ENCODE results near the gene COL4A4.
"Not testable (repeated sequence)": the region's sequence is repeated elsewhere in the genome, so short reads cannot be mapped to it uniquely, and the experiment has no call there.

Gene COL4A4

DNA sequence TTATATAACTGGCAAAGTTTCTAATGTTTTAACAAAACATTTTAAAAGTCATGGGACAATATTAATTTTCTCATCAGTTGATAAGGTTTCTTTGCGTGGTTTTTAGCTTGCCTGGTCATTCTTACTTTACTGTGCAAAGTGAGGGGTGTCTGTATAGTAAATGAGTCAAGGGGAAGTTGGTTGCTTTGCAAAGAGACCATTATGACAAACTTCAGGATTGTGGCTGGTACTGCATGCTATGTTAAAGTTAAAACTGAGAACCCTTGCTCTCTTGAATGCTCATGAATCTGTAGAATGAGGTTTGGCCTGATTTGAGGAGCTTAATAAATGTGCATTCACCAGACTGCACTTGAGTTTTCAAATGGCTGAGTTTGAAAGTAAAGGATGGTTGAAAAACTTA lies 47.0 kb downstream of the COL4A4 start:
- ATAC-seq (replicated peaks) = peak in 1 of 2 donors; percentile 72
- Mint-ChIP-seq H3K4me3 (no peak overlapping the region), H3K9me3 (no peaks in the 10 kb centered on the region), H3K4me1 (no peaks in the 10 kb centered on the region), H3K27ac (no peak overlapping the region), H3K27me3 (peaks cover 0 to 15% of the 10 kb centered on the region in 2 donors), H3K36me3 (no peaks in the 10 kb centered on the region)
- DNase-seq = no peak

DNA sequence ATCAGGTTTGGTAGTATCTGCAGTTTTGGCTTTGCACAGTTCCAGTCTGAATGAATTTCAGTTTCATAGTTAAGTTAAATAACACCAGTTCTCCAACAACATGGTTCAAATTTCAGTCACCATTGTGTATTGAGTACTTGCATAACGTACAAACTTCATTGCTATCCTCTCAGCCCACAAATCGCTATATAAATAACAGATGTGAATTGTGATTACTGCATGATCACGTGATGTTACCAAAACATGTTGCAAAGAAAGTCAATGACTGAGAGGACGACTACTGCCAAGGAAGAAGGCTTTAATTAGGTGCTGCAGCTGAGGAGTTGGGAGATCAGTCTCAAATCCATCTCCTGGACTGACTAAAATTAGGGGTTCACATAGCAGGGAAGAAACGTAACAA lies 48.2 kb downstream of the COL4A4 start:
- Mint-ChIP-seq H3K9me3 (no peaks in the 10 kb centered on the region), H3K4me1 (no peaks in the 10 kb centered on the region), H3K27me3 (peaks cover 0 to 15% of the 10 kb centered on the region in 2 donors), H3K4me3 (no peak overlapping the region), H3K36me3 (no peaks in the 10 kb centered on the region), H3K27ac (no peak overlapping the region)
- DNase-seq = no peak
- no peak for ATAC-seq (replicated peaks)

DNA sequence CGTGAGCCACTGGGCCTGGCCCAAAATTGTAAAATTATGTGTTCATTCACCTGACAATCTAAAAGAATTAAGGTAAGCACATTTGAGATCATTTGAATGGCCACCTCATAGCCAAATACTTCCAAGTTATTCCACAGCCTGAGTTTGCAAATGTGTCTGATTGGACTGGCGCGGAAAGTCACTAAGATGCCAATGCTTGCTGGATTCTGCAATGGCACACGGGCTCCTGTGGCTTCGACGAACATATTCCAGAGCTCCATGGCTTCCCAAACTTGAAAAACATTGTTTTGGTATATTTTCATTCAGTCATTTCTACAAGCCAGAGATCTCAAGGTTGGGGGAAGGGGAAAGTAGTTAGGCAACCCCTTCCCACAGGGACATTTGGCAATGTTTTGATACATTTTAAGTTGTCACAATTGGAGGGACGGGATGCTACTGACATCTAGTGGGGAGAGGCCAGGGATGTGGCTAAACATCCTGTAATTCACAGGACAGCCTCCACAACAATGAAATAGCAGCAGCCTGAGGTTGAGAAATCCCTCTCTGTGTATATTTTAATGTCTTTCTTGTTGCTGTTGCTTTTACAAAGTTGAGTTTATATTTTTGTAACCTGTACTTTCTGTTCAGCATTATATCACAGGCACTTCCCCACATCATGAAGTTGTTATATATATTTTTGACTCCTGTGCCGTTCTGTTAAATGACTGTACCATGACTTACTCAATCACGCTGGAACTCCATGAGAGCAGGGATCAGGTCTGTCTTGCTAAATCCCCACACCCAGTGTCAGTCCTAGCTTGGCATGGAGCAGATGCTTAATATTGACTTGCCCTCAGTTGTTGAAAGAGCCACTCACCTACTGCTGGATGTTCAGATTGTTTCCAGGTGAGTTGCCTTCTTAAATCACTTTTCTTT lies 56.9 kb downstream of the COL4A4 start:
- Mint-ChIP-seq H3K4me1 (no peaks in the 10 kb centered on the region), H3K36me3 (no peaks in the 10 kb centered on the region), H3K27ac (no peak overlapping the region), H3K9me3 (no peaks in the 10 kb centered on the region), H3K27me3 (peaks cover 0 to 6% of the 10 kb centered on the region in 2 donors), H3K4me3 (no peak overlapping the region)
- peak; percentile 12 for DNase-seq
- ATAC-seq (replicated peaks) = peak; percentile 65 to 73

DNA sequence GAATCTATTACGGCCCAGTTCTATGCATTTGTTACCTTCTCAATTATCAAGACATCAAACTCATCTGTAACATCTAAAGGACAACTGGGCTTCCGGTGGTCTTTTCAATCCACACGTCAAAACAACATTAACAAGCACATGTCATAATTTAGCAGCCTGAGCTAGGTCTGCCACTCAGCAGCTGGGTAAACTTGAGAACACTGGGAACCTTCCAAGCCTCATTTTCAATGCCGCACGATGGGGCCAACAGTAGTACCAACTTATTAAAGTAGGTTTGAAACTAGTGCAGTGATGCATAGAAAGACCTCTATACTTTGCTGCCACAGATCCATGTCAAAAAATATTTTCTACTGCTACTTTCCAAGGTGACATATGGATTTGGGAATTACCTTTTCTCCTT lies 60.4 kb downstream of the COL4A4 start:
- Mint-ChIP-seq H3K9me3 (no peaks in the 10 kb centered on the region), H3K4me1 (no peaks in the 10 kb centered on the region), H3K4me3 (no peak overlapping the region), H3K36me3 (no peaks in the 10 kb centered on the region), H3K27me3 (peaks cover under 1 to 4% of the 10 kb centered on the region in 2 donors), H3K27ac (no peak overlapping the region)
- no peak for DNase-seq
- ATAC-seq (replicated peaks) = no peak

DNA sequence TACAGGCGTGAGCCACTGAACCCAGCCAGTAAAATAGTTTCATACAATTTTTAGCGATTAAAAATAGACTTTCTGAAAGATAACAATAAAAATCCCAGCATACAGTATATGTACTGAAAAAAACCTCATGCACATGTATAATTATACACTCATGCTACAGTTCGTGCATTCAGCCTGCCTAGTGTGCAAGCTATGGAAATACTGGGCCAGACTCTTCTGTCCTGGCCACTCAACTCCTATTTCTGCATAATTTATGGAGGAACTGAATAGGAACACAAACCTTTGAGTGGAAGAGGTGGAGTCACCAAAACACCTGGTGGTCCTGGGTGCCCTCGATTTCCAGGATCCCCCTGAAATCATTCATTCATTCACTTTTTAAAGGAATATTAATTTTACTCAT lies 64.7 kb downstream of the COL4A4 start:
- no peak for ATAC-seq (replicated peaks)
- no peaks in the 10 kb centered on the region for H3K9me3 Mint-ChIP-seq
- DNase-seq = no peak
- H3K4me1 Mint-ChIP-seq = no peaks in the 10 kb centered on the region
- H3K27me3 Mint-ChIP-seq = peaks cover 0 to 4% of the 10 kb centered on the region in 2 donors
- H3K4me3 Mint-ChIP-seq = no peak overlapping the region
- no peaks in the 10 kb centered on the region for H3K36me3 Mint-ChIP-seq
- no peak overlapping the region for H3K27ac Mint-ChIP-seq

DNA sequence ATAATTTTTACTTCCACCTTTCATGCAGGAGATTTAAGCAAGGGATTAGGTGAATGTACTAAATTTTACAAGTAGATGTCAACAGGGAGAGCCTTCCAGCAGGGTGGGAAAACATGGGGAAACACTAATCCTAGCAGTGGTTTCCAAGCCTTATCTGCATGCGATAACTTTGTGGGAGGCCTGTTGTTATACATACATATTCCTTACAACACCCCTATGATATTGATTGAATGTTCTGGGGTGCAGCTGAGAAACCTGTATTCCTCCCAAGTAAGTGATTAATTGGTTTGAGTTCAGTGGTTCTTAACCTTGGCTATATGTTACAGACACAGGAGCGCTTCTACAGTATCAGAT lies 65.9 kb downstream of the COL4A4 start:
- Mint-ChIP-seq H3K27ac (no peak overlapping the region), H3K27me3 (peaks cover 0 to 4% of the 10 kb centered on the region in 2 donors), H3K36me3 (no peaks in the 10 kb centered on the region), H3K4me1 (no peaks in the 10 kb centered on the region), H3K4me3 (no peak overlapping the region), H3K9me3 (no peaks in the 10 kb centered on the region)
- no peak for ATAC-seq (replicated peaks)
- DNase-seq = no peak

DNA sequence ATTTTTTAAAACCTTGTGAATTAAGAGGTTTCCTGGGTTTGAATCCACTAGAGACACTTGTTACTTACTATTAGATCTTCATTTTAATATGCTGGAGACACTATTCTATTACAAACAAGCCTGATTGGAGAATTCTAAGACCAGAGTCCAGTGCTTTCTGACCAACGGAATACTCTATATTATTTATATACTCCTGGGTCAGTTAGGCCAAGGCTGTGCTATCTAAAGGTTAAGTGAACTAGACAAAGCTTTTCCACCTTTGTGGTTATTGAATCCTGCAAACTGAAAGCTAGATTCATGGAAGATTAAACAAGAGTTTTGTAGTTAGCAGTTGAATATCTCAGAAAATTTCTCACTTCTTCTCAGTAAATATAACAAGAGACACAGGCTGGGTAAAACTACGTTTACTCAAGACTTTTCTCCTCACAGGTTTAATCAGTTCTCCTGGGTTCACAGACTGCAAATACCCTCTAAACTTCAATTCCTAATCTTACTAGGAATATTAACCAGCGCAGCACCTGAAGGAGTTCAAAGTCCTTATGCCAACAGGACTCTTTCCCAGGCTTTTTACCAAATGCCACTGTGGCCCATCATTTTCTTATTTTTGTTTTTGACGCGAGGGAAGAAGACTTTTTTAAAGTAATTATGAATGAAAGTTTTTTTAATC lies 66.4 kb downstream of the COL4A4 start:
- Mint-ChIP-seq H3K27me3 (peaks cover 0 to 4% of the 10 kb centered on the region in 2 donors), H3K4me1 (no peaks in the 10 kb centered on the region), H3K9me3 (no peaks in the 10 kb centered on the region), H3K4me3 (no peak overlapping the region), H3K36me3 (no peaks in the 10 kb centered on the region), H3K27ac (no peak overlapping the region)
- ATAC-seq (replicated peaks) (no peak), DNase-seq (no peak)

DNA sequence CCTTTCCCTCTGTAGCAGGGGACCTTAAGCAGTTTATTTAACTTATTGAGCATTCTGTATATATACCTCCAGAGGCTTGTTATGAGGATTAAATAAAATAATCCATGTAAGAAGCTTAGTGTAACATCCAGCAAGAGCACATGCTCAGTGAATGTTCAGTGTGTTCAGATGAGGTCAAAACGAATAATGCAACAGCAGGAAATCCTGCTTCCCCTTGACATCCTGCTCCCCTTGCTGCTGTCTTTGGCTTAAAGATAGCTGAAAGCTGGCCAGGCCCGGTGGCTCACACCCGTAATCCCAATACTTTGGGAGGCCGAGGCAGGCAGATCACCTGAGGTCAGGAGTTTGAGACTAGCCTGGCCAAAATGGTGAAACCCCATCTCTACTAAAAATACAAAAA lies 68.7 kb downstream of the COL4A4 start:
- H3K4me3 Mint-ChIP-seq = no peak overlapping the region
- H3K36me3 Mint-ChIP-seq = no peaks in the 10 kb centered on the region
- H3K9me3 Mint-ChIP-seq = no peaks in the 10 kb centered on the region
- H3K27me3 Mint-ChIP-seq = peaks cover 0 to 6% of the 10 kb centered on the region in 2 donors
- H3K4me1 Mint-ChIP-seq = no peaks in the 10 kb centered on the region
- no peak for DNase-seq
- H3K27ac Mint-ChIP-seq = no peak overlapping the region
- ATAC-seq (replicated peaks) = no peak

DNA sequence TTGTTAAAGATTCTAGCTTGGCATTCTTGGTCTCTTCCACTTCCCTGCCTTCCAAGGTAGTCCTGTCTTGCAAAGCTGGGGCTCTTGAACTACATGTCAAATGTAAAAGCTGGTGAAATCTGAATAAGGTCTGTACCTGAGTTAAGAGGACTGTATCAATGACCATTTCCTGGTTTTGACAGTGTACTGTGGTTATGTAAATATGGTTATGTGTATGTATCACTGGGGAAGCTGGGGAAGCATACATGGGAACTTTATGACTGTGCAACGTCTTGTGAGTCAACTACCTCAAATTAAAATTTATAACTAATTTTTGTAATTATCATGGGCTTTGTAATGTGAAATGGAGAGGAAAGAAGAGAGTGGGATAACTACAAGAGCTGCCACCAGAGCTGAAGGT lies 81.7 kb downstream of the COL4A4 start:
- no peak overlapping the region for H3K4me3 Mint-ChIP-seq
- DNase-seq (no peak), ATAC-seq (replicated peaks) (peak; percentile 67 to 92)
- peaks cover 1 to 4% of the 10 kb centered on the region in 2 donors for H3K36me3 Mint-ChIP-seq
- peaks cover 0 to 5% of the 10 kb centered on the region in 2 donors for H3K4me1 Mint-ChIP-seq
- H3K9me3 Mint-ChIP-seq = no peaks in the 10 kb centered on the region
- H3K27me3 Mint-ChIP-seq = peaks cover 0 to 22% of the 10 kb centered on the region in 2 donors
- no peak overlapping the region for H3K27ac Mint-ChIP-seq

DNA sequence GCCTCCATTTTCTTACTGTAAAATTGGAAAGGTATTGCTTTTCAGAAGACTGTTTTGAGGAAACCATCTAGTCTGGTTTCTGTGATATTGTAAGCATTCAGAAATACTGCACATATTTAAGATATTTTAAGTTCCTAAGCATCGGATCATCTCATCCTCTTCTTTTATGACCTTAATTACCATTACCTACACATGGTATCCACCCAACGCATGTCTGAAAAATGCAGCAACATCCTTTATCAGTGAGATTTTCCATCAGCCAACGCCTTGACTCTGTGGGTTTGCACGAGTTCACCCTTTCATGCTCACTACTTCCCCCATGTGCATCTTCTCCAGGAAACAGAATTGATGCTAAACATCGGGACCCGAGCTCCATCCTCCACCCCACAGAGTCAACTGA lies 84.3 kb downstream of the COL4A4 start:
- Mint-ChIP-seq H3K36me3 (peaks cover 1 to 4% of the 10 kb centered on the region in 2 donors), H3K4me1 (peaks cover 0 to 5% of the 10 kb centered on the region in 2 donors), H3K9me3 (peaks cover 0 to 2% of the 10 kb centered on the region in 2 donors), H3K4me3 (no peak overlapping the region), H3K27ac (no peak overlapping the region), H3K27me3 (peaks cover 0 to 20% of the 10 kb centered on the region in 2 donors)
- DNase-seq (no peak), ATAC-seq (replicated peaks) (no peak)

DNA sequence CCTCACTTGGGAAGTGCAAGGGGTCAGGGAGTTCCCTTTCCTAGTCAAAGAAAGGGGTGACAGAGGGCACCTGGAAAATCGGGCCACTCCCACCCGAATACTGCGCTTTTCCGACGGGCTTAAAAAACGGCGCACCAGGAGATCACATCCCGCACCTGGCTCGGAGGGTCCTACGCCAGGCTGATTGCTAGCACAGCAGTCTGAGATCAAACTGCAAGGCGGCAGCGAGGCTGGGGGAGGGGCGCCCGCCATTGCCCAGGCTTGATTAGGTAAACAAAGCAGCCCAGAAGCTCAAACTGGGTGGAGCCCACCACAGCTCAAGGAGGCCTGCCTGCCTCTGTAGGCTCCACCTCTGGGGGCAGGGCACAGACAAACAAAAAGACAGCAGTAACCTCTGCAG lies 98.9 kb downstream of the COL4A4 start:
- H3K27me3 Mint-ChIP-seq; H3K9me3 Mint-ChIP-seq; H3K4me3 Mint-ChIP-seq; DNase-seq; ATAC-seq (replicated peaks); H3K4me1 Mint-ChIP-seq; H3K27ac Mint-ChIP-seq; H3K36me3 Mint-ChIP-seq: not testable (repeated sequence)

DNA sequence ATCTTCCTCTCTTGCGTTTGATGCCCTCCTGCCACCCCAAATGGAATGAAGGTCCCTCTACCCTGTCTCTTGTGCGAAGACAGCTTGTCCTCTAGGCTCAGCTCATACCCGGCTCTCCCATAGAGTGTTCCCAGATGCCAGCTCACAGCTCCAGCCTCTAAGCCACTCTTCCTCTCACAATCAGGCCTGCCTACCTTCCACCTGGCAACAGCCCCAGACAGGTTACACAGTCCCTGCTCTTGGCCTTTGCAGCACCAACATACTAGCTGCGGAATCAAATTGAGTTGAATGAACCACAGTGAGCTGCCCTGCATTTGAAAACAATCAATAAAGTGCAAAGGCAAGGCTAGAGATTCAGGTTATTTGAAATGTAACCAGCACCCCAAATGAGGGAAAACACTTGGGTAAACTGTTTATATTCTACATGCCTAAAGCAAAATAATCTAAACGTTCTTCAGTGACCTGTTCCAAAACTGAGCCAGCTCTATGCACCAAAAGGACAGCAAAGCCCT lies 105.1 kb downstream of the COL4A4 start:
- ATAC-seq (replicated peaks) = no peak

DNA sequence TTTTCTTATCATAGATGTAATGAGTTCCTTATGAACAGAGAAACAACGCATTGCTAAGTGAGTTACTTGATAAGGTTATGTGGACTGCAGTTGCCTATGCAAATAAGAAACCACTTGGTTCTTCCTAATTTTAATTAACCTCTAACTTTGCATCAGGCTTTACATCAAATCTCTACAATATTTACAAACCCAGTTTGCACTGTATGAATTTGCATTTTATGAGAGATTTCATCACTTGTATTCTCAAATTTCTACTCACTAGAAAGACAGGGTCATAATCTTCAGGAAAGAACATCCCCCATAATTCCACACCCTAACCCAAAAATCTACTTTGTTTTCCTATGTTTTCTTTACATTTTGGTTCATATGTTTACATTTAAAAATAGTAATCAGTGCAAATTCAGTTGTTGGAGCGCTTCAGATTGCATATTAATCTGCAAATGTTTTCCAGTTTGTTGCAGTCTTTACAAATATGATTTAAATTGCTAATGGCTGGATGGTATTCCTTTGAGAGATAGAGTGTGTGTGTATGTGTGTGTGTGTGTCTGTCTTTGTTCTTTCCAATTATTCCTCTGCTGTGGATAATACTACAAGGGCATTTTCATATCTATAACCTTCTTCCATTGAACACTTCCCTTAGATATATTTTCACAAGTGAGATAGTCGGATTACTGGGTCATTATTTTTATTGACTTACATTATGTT lies 106.1 kb downstream of the COL4A4 start:
- Mint-ChIP-seq H3K27ac (no peak overlapping the region), H3K4me3 (no peak overlapping the region), H3K4me1 (no peaks in the 10 kb centered on the region), H3K9me3 (no peaks in the 10 kb centered on the region), H3K36me3 (no peaks in the 10 kb centered on the region), H3K27me3 (peaks cover 0 to 19% of the 10 kb centered on the region in 2 donors)
- no peak for ATAC-seq (replicated peaks)
- DNase-seq = no peak

More for the DNA sequence above, 105.1 kb downstream of the COL4A4 start:
- Mint-ChIP-seq H3K27ac (no peak overlapping the region), H3K4me1 (no peaks in the 10 kb centered on the region), H3K27me3 (peaks cover 0 to 19% of the 10 kb centered on the region in 2 donors), H3K36me3 (no peaks in the 10 kb centered on the region), H3K9me3 (no peaks in the 10 kb centered on the region), H3K4me3 (no peak overlapping the region)
- DNase-seq = no peak

DNA sequence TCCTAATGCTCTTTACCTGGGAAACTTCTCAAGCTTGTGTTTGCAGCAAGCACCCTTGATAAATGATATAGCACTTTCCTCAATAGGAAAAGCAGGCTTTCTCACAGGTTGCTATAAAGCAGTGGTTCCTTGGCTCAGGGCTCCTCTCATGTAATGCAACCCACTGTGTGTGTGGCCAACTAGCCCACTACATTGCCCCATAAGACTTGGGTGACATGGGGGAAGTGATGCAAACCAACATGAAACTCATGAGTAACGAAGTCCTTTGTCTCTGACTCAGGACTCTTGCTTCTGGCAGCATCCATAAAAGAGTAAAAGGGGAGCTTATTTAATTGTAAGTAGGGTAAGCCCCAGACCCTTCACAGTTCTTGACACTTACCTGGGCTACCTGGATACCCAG lies 106.9 kb downstream of the COL4A4 start:
- H3K9me3 Mint-ChIP-seq = no peaks in the 10 kb centered on the region
- H3K4me1 Mint-ChIP-seq = no peaks in the 10 kb centered on the region
- ATAC-seq (replicated peaks) (no peak), DNase-seq (no peak)
- no peak overlapping the region for H3K27ac Mint-ChIP-seq
- H3K27me3 Mint-ChIP-seq = peaks cover 0 to 19% of the 10 kb centered on the region in 2 donors
- no peak overlapping the region for H3K4me3 Mint-ChIP-seq
- no peaks in the 10 kb centered on the region for H3K36me3 Mint-ChIP-seq
